WERI-Rb-1 (cell line): ENCODE results near the gene KIAA0319L.

Source experiments
- DNase-seq: peaks from one replicate; pipeline ENCODE4 v3.0.0-alpha.2; 2020
- H3K27ac ChIP-seq: fragments of 250-450 bp; sonication (Bioruptor Pico); 2 replicates; pipeline ENCODE4 v1.5.1; 2020; ENCODE audit warnings: mild to moderate bottlenecking, moderate library complexity
- H3K27me3 ChIP-seq: fragments of 250-450 bp; sonication (Bioruptor Pico); 2 replicates; pipeline ENCODE4 v1.5.1; 2021; ENCODE audit warnings: mild to moderate bottlenecking, low read depth, moderate library complexity; ENCODE audit not compliant: insufficient read depth, severe bottlenecking
- H3K36me3 ChIP-seq: fragments of 250-450 bp; sonication (Bioruptor Pico); 2 replicates; pipeline ENCODE4 v1.5.1; 2020; ENCODE audit warnings: mild to moderate bottlenecking, moderate library complexity
- H3K4me3 ChIP-seq: 2 replicates; pipeline ENCODE4 v1.5.1; 2011; ENCODE audit warnings: low read depth, mild to moderate bottlenecking, control low read depth, low read length
- H3K9me3 ChIP-seq: fragments of 250-450 bp; sonication (Bioruptor Pico); 2 replicates; pipeline ENCODE4 v1.5.1; 2021; ENCODE audit warnings: mild to moderate bottlenecking, moderate library complexity; ENCODE audit not compliant: severe bottlenecking
- CTCF ChIP-seq: IDR thresholded peaks from 2 replicates; pipeline ENCODE4 v1.5.1; 2011; ENCODE audit warnings: low read depth, mild to moderate bottlenecking, control low read depth, inconsistent platforms, low read length

Gene KIAA0319L

DNA sequence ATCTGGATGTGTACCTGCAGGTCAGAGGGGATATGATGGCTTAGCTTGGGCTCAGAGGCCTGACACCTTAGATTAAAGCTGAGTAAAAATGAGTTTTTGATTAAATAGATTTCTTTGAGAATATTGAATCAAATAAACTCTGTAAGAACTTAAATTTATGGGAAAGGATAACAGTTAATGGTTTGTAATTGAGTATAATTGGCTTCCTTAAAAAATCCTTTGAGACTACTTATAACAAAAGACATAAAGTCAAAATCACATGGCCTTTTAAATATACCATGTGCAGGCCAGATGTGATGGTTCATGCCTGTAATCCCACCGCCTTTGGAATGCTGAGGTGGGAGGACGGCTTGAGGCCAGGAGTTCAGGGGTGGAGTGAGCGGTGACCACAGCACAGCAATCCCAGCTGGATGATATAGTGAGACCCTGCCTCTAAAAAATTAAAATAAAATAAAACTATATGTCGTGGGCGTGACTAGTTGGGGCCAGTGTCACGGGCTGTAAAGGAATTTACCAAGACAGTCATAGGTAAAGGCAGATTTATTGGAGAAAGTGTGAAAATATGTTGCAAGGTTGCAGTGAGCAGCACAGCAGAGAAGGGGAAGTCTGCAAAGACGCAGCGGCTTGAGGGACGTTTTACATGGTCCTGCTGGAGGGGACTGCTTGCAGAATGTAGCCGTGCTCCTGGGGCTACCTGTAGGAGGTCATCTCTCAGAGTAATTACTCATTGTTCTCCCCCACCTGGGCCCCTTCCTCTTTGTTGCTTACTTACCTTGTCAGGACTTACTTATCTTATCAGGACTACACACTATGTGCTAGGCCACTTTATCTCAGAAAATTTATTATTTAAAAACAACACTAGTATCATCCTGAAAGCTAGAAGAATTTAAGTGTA is 166.4 kb downstream of the KIAA0319L start:
- DNase-seq, result no peak
- H3K9me3 ChIP-seq, result no peaks in the 10 kb centered on the region
- H3K27me3 ChIP-seq, result no peaks in the 10 kb centered on the region
- no peak for TF ChIP-seq CTCF
- H3K4me3 ChIP-seq, result no peak overlapping the region
- no peak overlapping the region for H3K27ac ChIP-seq
- peaks cover 69% of the 10 kb centered on the region for H3K36me3 ChIP-seq

- Histone ChIP-seq H3K27me3 (no peaks in the 10 kb centered on the region), H3K4me3 (no peak overlapping the region), H3K36me3 (peaks cover 46% of the 10 kb centered on the region), H3K9me3 (no peaks in the 10 kb centered on the region), H3K27ac (no peak overlapping the region)
- no peak for DNase-seq
- no peak for TF ChIP-seq CTCF
These were observed 170.2 kb downstream of the KIAA0319L start for GRCh38 chr1:35386959-35387358.

GRCh38 chr1:35386290-35386689 is 170.9 kb downstream of the KIAA0319L start:
- Histone ChIP-seq H3K9me3 (no peaks in the 10 kb centered on the region), H3K36me3 (peaks cover 51% of the 10 kb centered on the region), H3K27me3 (no peaks in the 10 kb centered on the region), H3K27ac (no peak overlapping the region), H3K4me3 (no peak overlapping the region)
- no peak for DNase-seq
- no peak for TF ChIP-seq CTCF
